Hematopoietic multipotent progenitor cell treated with erythropoietin and hydrocortisone succinate and interleukin-3 and kit ligand, for 6 days (in vitro differentiated cells): Measurements from ENCODE around the gene CYSRT1.
A peak's percentile ranks its signal among the peaks of the same experiment; 100 is the strongest.

Experiments used
- DNase-seq: peaks from one replicate; pipeline ENCODE4 v3.0.0-alpha.2; 2015

CYSRT1 gene

GRCh38 chr9:137273611-137274320 is 48.8 kb downstream of the CYSRT1 start:
- peak; percentile 58 for DNase-seq

DNA sequence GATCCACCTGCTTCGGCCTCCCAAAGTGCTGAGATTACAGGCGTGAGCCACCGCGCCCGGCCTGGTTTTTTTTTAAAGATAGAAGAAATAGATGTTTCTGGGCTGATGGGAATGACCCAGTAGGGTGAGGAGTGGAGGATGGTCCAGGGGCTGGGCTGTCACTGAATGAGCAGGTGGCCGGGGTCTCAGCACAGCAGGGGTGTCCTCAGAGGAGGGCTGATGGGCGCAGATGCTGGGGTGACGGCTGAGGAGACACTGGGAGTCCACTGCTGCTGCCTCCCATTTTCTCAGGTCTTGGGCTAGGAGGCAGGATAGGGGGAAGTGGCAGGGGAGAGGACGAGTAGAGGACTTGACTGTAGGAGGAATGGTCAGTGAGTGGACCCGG is 50.2 kb downstream of the CYSRT1 start:
- DNase-seq, result no peak
